HCT116 (cell line): ENCODE results near the gene IMMP2L. TPM values are rescaled to one million over a fixed set of nuclear protein-coding genes. Genes with fewer than 3 reads are reported as not detected.

ENCODE experiments used
- ATAC-seq: fragments of 200-7000 bp; cut with Tn5 transposase; 2 replicates; pipeline ENCODE4 v1.9.1; 2020; ENCODE audit warnings: mild to moderate bottlenecking, moderate library complexity
- BruUV-seq: library from RNA; stranded (reverse); fragments of 400-500 nt; replicated peaks from 2 replicates; lab custom pipeline; 2021; lab: Mats Ljungman, UMichigan
- CTCF ChIA-PET: fragments of 300-600 bp; sonication (Branson Sonifier 250); formaldehyde crosslinking; loops from one replicate; lab custom pipeline; 2021; ENCODE audit warnings: antibody characterized with exemption; lab: Charles Lee
- POLR2A ChIA-PET: fragments of 300-600, 350-600 bp; sonication (Branson Sonifier 250); formaldehyde crosslinking; loops from one replicate; lab custom pipeline; 2021; ENCODE audit warnings: antibody characterized with exemption; lab: Charles Lee
- RAD21 ChIA-PET, 2 experiments: fragments of 300-600 bp; sonication (Branson Sonifier 250); formaldehyde crosslinking; loops; one replicate each; lab custom pipeline; 2023; ENCODE audit warnings: low total read pairs in 2 of 2; ENCODE audit not compliant: uncharacterized antibody in 2 of 2, unreplicated experiment in 2 of 2, low non-redundant PET in 1 of 2; lab: Charles Lee
- DNase-seq: peaks from one replicate; pipeline ENCODE4 v3.0.0-alpha.2; 2010; ENCODE audit warnings: low read depth, low spot score
- H2AFZ ChIP-seq: fragments of 200-600 bp; shearing (Covaris generic), sonication (generic); 2 replicates; pipeline ENCODE4 v1.6.1; 2017; ENCODE audit warnings: low read depth, mixed run types, mixed read lengths, antibody characterized with exemption, low read length; ENCODE audit not compliant: poor library complexity, severe bottlenecking
- H3K27ac ChIP-seq: 2 replicates; pipeline ENCODE4 v1.5.1; 2012; ENCODE audit warnings: low read depth, low read length
- H3K27me3 ChIP-seq: fragments of 200-600 bp; sonication (generic); 2 replicates; pipeline ENCODE4 v1.6.1; 2016; ENCODE audit warnings: mixed run types, low read length, mixed read lengths; ENCODE audit not compliant: insufficient read depth
- H3K36me3 ChIP-seq, 2 experiments: fragments of 200-500 bp in 1 of 2; fragments of 200-600 bp in 1 of 2; sonication (Bioruptor generic) in 1 of 2; sonication (generic) in 1 of 2; 2 replicates each; pipeline versions ENCODE4 v1.5.1 to v1.6.1; 2014 to 2016; ENCODE audit warnings: low read length in 2 of 2, inconsistent platforms in 1 of 2, mixed read lengths in 1 of 2, mixed run types in 1 of 2; ENCODE audit not compliant: insufficient read depth in 2 of 2, control insufficient read depth in 1 of 2
- H3K4me1 ChIP-seq, 2 experiments: fragments of 200-600 bp in 1 of 2; sonication (generic) in 1 of 2; 2 replicates each; pipeline versions ENCODE4 v1.5.1 to v1.6.1; 2012 to 2017; ENCODE audit warnings: low read length in 2 of 2, inconsistent platforms in 1 of 2, mild to moderate bottlenecking in 1 of 2, mixed read lengths in 1 of 2, mixed run types in 1 of 2, moderate library complexity in 1 of 2; ENCODE audit not compliant: insufficient read depth in 2 of 2, control insufficient read depth in 1 of 2
- H3K4me2 ChIP-seq: fragments of 200-600 bp; sonication (generic); 2 replicates; pipeline ENCODE4 v1.6.1; 2017; ENCODE audit warnings: mixed run types, low read length, mixed read lengths
- H3K4me3 ChIP-seq, 2 experiments: fragments of 200-600 bp in 1 of 2; sonication (generic) in 1 of 2; replicated peaks in 1 of 2; 2 replicates each; pipeline ENCODE4 v1.5.1; 2011 to 2016; ENCODE audit warnings: low read length in 2 of 2, control low read depth in 1 of 2, low read depth in 1 of 2, mild to moderate bottlenecking in 1 of 2, mixed read lengths in 1 of 2, mixed run types in 1 of 2
- H3K79me2 ChIP-seq: fragments of 200-600 bp; sonication (generic); 2 replicates; pipeline ENCODE4 v1.6.1; 2017; ENCODE audit warnings: mild to moderate bottlenecking, mixed run types, low read length, moderate library complexity, mixed read lengths; ENCODE audit not compliant: insufficient read depth
- H3K9ac ChIP-seq: fragments of 200-600 bp; sonication (generic); 2 replicates; pipeline ENCODE4 v1.6.1; 2016; ENCODE audit warnings: low read length, mixed read lengths
- H3K9me2 ChIP-seq: fragments of 200-600 bp; sonication (generic), shearing (Covaris generic); 2 replicates; pipeline ENCODE4 v1.6.1; 2017; ENCODE audit warnings: mixed run types, mild to moderate bottlenecking, moderate library complexity; ENCODE audit not compliant: insufficient read depth
- H3K9me3 ChIP-seq, 2 experiments: fragments of 200-500 bp in 1 of 2; fragments of 200-600 bp in 1 of 2; sonication (Bioruptor generic) in 1 of 2; sonication (generic) in 1 of 2; 2 replicates each; pipeline ENCODE4 v1.6.1; 2014 to 2017; ENCODE audit warnings: low read length in 2 of 2, mixed read lengths in 2 of 2, inconsistent platforms in 1 of 2, low read depth in 1 of 2, mild to moderate bottlenecking in 1 of 2, mixed run types in 1 of 2, moderate library complexity in 1 of 2; ENCODE audit not compliant: control insufficient read depth in 1 of 2, insufficient read depth in 1 of 2
- H4K20me1 ChIP-seq: fragments of 200-600 bp; sonication (generic), shearing (Covaris generic); 2 replicates; pipeline ENCODE4 v1.6.1; 2017; ENCODE audit warnings: mixed run types, mild to moderate bottlenecking, moderate library complexity; ENCODE audit not compliant: insufficient read depth
- CBX3 ChIP-seq: IDR thresholded peaks from 2 replicates; pipeline ENCODE4 v1.6.1; 2012; ENCODE audit warnings: low read depth
- CEBPB ChIP-seq: IDR thresholded peaks from 2 replicates; pipeline ENCODE4 v1.6.1; 2012; ENCODE audit warnings: low read depth
- EGR1 ChIP-seq: IDR thresholded peaks from 2 replicates; pipeline ENCODE4 v1.6.1; 2012; ENCODE audit warnings: low read depth
- EZH2 ChIP-seq: fragments of 200-600 bp; sonication (generic); IDR thresholded peaks from 2 replicates; pipeline ENCODE4 v1.6.1; 2017; ENCODE audit warnings: antibody characterized with exemption, mixed run types
- EZH2phosphoT487 ChIP-seq: fragments of 200-600 bp; IDR thresholded peaks from 2 replicates; pipeline ENCODE4 v1.6.1; 2018; ENCODE audit warnings: antibody characterized with exemption, borderline replicate concordance
- JUND ChIP-seq: IDR thresholded peaks from 2 replicates; pipeline ENCODE4 v1.6.1; 2012
- POLR2A ChIP-seq: IDR thresholded peaks from 2 replicates; pipeline ENCODE4 v1.7.0; 2011; ENCODE audit warnings: borderline replicate concordance; ENCODE audit not compliant: insufficient read depth, insufficient read length; ENCODE audit errors: extremely low read depth
- POLR2AphosphoS5 ChIP-seq: IDR thresholded peaks from 2 replicates; pipeline ENCODE4 v1.6.1; 2011; ENCODE audit warnings: mild to moderate bottlenecking, low read depth, low read length, moderate library complexity
- SP1 ChIP-seq: IDR thresholded peaks from 2 replicates; pipeline ENCODE4 v1.6.1; 2012; ENCODE audit warnings: low read depth
- ZFX ChIP-seq: fragments of 450-650 bp; IDR thresholded peaks from 2 replicates; pipeline ENCODE4 v1.6.1; 2017
- intact Hi-C: fragments of 100-400 bp; cut with micrococcal nuclease; formaldehyde crosslinking; loops from 2 replicates; pipeline ENCODE4 v1.10.0; 2022
- total RNA-seq: library from RNA; stranded (reverse); gene quantifications from one replicate; pipeline ENCODE4 v1.2.1, GENCODE V29; 2021; ENCODE audit not compliant: unreplicated experiment
- TF ChIP-seq, protein P1 (sequence below), 3 experiments: fragments of 200-600 bp in 1 of 3; sonication (generic) in 1 of 3; IDR thresholded peaks in 2 of 3; conservative IDR thresholded peaks in 1 of 3; 2 replicates each; pipeline ENCODE4 v1.5.1; 2012 to 2017; ENCODE audit warnings: low read depth in 2 of 3, low read length in 2 of 3, antibody characterized with exemption in 1 of 3, borderline replicate concordance in 1 of 3, control low read depth in 1 of 3, mild to moderate bottlenecking in 1 of 3, mixed read lengths in 1 of 3, mixed run types in 1 of 3, moderate library complexity in 1 of 3; ENCODE audit not compliant: insufficient read depth in 1 of 3
- TF ChIP-seq, protein P2 (sequence below): IDR thresholded peaks from 2 replicates; pipeline ENCODE4 v1.6.1; 2012
- TF ChIP-seq, protein P3 (sequence below): IDR thresholded peaks from 2 replicates; pipeline ENCODE4 v1.6.1; 2012; ENCODE audit warnings: low read depth
- TF ChIP-seq, protein P4 (sequence below): IDR thresholded peaks from 2 replicates; pipeline ENCODE4 v1.6.1; 2012
- TF ChIP-seq, protein P5 (sequence below): IDR thresholded peaks from 2 replicates; pipeline ENCODE4 v1.6.1; 2011; ENCODE audit warnings: mild to moderate bottlenecking, low read length, moderate library complexity; ENCODE audit not compliant: insufficient replicate concordance; ENCODE audit errors: extremely low read depth

IMMP2L gene
- total RNA-seq, 1 experiment from 2014 or later: 21.1 TPM

DNA sequence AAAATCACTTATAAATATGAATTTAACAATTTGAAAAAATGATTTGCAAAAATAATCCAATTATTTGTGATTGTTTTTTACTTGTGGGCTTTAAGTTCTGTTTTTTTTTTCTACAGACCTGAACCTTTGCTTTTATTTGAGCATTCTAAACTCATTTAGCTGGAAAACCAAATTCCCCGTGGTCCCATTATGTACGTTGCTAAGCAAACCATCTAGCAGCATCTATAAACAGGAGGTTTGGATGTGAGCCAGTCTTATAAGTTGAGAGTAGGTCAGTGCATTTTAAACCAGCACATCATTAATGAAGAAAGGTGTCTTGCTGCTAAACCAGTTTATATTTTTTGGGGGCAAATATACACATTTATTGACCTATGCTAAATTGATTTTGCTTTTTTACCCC lies 394.1 kb downstream of the IMMP2L start:
- RAD21 ChIA-PET: no interaction called here
- intact Hi-C loops: no loop called here
- H3K9ac ChIP-seq: no peak overlapping the region

More for the DNA sequence above, 394.1 kb downstream of the IMMP2L start:
- Histone ChIP-seq H3K4me3 (no peak overlapping the region), H3K27me3 (no peaks in the 10 kb centered on the region), H2AFZ (no peak overlapping the region), H3K79me2 (no peaks in the 10 kb centered on the region), H3K27ac (no peak overlapping the region), H3K36me3 (no peaks in the 10 kb centered on the region), H4K20me1 (no peaks in the 10 kb centered on the region), H3K9me3 (no peaks in the 10 kb centered on the region), H3K4me1 (no peaks in the 10 kb centered on the region), H3K4me2 (no peak overlapping the region), H3K9me2 (no peaks in the 10 kb centered on the region)
- no peak for ATAC-seq
- no peak for DNase-seq
- BruUV-seq: no TSS peak
- ChIA-PET POLR2A (no interaction called here), CTCF (no interaction called here)
- TF ChIP-seq, protein P1, sequence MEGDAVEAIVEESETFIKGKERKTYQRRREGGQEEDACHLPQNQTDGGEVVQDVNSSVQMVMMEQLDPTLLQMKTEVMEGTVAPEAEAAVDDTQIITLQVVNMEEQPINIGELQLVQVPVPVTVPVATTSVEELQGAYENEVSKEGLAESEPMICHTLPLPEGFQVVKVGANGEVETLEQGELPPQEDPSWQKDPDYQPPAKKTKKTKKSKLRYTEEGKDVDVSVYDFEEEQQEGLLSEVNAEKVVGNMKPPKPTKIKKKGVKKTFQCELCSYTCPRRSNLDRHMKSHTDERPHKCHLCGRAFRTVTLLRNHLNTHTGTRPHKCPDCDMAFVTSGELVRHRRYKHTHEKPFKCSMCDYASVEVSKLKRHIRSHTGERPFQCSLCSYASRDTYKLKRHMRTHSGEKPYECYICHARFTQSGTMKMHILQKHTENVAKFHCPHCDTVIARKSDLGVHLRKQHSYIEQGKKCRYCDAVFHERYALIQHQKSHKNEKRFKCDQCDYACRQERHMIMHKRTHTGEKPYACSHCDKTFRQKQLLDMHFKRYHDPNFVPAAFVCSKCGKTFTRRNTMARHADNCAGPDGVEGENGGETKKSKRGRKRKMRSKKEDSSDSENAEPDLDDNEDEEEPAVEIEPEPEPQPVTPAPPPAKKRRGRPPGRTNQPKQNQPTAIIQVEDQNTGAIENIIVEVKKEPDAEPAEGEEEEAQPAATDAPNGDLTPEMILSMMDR (IDR thresholded peaks at IDR 0.05 in 2 of 3, conservative IDR thresholded peaks at IDR 0.05 in 1 of 3; ENCODE audit: borderline replicate concordance in 1 of 3, insufficient read depth in 1 of 3, low read depth in 2 of 3, low read length in 2 of 3): no peak
- TF ChIP-seq CEBPB (no peak), EGR1 (no peak), EZH2 (no peak), CBX3 (no peak), SP1 (no peak), POLR2A (no peak), ZFX (no peak), JUND (no peak), EZH2phosphoT487 (no peak), POLR2AphosphoS5 (no peak)
- TF ChIP-seq, protein P2, sequence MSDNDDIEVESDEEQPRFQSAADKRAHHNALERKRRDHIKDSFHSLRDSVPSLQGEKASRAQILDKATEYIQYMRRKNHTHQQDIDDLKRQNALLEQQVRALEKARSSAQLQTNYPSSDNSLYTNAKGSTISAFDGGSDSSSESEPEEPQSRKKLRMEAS: no peak
- TF ChIP-seq, protein P3, sequence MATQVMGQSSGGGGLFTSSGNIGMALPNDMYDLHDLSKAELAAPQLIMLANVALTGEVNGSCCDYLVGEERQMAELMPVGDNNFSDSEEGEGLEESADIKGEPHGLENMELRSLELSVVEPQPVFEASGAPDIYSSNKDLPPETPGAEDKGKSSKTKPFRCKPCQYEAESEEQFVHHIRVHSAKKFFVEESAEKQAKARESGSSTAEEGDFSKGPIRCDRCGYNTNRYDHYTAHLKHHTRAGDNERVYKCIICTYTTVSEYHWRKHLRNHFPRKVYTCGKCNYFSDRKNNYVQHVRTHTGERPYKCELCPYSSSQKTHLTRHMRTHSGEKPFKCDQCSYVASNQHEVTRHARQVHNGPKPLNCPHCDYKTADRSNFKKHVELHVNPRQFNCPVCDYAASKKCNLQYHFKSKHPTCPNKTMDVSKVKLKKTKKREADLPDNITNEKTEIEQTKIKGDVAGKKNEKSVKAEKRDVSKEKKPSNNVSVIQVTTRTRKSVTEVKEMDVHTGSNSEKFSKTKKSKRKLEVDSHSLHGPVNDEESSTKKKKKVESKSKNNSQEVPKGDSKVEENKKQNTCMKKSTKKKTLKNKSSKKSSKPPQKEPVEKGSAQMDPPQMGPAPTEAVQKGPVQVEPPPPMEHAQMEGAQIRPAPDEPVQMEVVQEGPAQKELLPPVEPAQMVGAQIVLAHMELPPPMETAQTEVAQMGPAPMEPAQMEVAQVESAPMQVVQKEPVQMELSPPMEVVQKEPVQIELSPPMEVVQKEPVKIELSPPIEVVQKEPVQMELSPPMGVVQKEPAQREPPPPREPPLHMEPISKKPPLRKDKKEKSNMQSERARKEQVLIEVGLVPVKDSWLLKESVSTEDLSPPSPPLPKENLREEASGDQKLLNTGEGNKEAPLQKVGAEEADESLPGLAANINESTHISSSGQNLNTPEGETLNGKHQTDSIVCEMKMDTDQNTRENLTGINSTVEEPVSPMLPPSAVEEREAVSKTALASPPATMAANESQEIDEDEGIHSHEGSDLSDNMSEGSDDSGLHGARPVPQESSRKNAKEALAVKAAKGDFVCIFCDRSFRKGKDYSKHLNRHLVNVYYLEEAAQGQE: no peak
- TF ChIP-seq, protein P4, sequence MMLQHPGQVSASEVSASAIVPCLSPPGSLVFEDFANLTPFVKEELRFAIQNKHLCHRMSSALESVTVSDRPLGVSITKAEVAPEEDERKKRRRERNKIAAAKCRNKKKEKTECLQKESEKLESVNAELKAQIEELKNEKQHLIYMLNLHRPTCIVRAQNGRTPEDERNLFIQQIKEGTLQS: no peak
- TF ChIP-seq, protein P5, sequence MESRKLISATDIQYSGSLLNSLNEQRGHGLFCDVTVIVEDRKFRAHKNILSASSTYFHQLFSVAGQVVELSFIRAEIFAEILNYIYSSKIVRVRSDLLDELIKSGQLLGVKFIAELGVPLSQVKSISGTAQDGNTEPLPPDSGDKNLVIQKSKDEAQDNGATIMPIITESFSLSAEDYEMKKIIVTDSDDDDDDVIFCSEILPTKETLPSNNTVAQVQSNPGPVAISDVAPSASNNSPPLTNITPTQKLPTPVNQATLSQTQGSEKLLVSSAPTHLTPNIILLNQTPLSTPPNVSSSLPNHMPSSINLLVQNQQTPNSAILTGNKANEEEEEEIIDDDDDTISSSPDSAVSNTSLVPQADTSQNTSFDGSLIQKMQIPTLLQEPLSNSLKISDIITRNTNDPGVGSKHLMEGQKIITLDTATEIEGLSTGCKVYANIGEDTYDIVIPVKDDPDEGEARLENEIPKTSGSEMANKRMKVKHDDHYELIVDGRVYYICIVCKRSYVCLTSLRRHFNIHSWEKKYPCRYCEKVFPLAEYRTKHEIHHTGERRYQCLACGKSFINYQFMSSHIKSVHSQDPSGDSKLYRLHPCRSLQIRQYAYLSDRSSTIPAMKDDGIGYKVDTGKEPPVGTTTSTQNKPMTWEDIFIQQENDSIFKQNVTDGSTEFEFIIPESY: no peak
